SK-N-SH treated with all-trans-retinoic acid at 6 μM for 48 hours (cell line): Measurements from ENCODE around the gene DHX58.

ENCODE experiments used
- ATAC-seq: fragments of 200-7000 bp; cut with Tn5 transposase; 3 replicates; pipeline ENCODE4 v1.9.1; 2020; ENCODE audit warnings: mild to moderate bottlenecking, moderate library complexity
- ARNTL ChIP-seq: fragments of 450-650 bp; formaldehyde crosslinking; IDR thresholded peaks from 2 replicates; pipeline ENCODE4 v1.5.0; 2020; ENCODE audit warnings: low read depth, mild to moderate bottlenecking, moderate library complexity, borderline replicate concordance
- BACH2 ChIP-seq: fragments of 250-450 bp; sonication (Bioruptor Pico); IDR thresholded peaks from 2 replicates; pipeline ENCODE4 v1.9.0; 2021; ENCODE audit warnings: mild to moderate bottlenecking, borderline replicate concordance
- CSDC2 ChIP-seq: fragments of 250-450 bp; sonication (Bioruptor Pico); IDR thresholded peaks from 2 replicates; pipeline ENCODE4 v1.5.0; 2020; ENCODE audit warnings: mild to moderate bottlenecking, moderate library complexity
- ESRRG ChIP-seq: fragments of 250-450 bp; sonication (Bioruptor Pico); IDR thresholded peaks from 2 replicates; pipeline ENCODE4 v1.6.1; 2021; ENCODE audit warnings: mild to moderate bottlenecking
- GLIS3 ChIP-seq: fragments of 250-450 bp; sonication (Bioruptor Pico); IDR thresholded peaks from 2 replicates; pipeline ENCODE4 v1.5.0; 2020; ENCODE audit warnings: mild to moderate bottlenecking, moderate library complexity
- ISL1 ChIP-seq: fragments of 250-450 bp; sonication (Bioruptor Pico); IDR thresholded peaks from 2 replicates; pipeline ENCODE4 v2.1.2; 2022; ENCODE audit warnings: mild to moderate bottlenecking, moderate library complexity
- OSR1 ChIP-seq: fragments of 250-450 bp; sonication (Bioruptor Pico); IDR thresholded peaks from 2 replicates; pipeline ENCODE4 v1.8.0; 2022; ENCODE audit warnings: moderate library complexity, mild to moderate bottlenecking, inconsistent platforms
- PPARA ChIP-seq: fragments of 250-450 bp; sonication (Bioruptor Pico); IDR thresholded peaks from 2 replicates; pipeline ENCODE4 v1.5.0; 2020; ENCODE audit warnings: mild to moderate bottlenecking, borderline replicate concordance
- RARB ChIP-seq: fragments of 250-450 bp; sonication (Bioruptor Pico); IDR thresholded peaks from 2 replicates; pipeline ENCODE4 v1.8.0; 2021; ENCODE audit warnings: mild to moderate bottlenecking, moderate library complexity
- SNAI2 ChIP-seq: fragments of 250-450 bp; sonication (Bioruptor Pico); IDR thresholded peaks from 2 replicates; pipeline ENCODE4 v1.5.0; 2020; ENCODE audit warnings: mild to moderate bottlenecking, moderate library complexity
- TCF4 ChIP-seq: fragments of 250-450 bp; sonication (Bioruptor Pico); IDR thresholded peaks from 2 replicates; pipeline ENCODE4 v1.8.0; 2021; ENCODE audit warnings: mild to moderate bottlenecking, moderate library complexity, borderline replicate concordance
- TOX ChIP-seq: fragments of 250-450 bp; sonication (Bioruptor Pico); IDR thresholded peaks from 2 replicates; pipeline ENCODE4 v1.8.0; 2021; ENCODE audit warnings: mild to moderate bottlenecking, moderate library complexity, borderline replicate concordance
- ZC3H10 ChIP-seq: fragments of 250-450 bp; sonication (Bioruptor Pico); IDR thresholded peaks from 2 replicates; pipeline ENCODE4 v1.5.1; 2021; ENCODE audit warnings: mild to moderate bottlenecking, moderate library complexity
- ZFP3 ChIP-seq: fragments of 250-450 bp; sonication (Bioruptor Pico); IDR thresholded peaks from 2 replicates; pipeline ENCODE4 v1.5.0; 2020; ENCODE audit warnings: mild to moderate bottlenecking, moderate library complexity
- ZFP30 ChIP-seq: fragments of 450-650 bp; formaldehyde crosslinking; IDR thresholded peaks from 2 replicates; pipeline ENCODE4 v1.5.0; 2022; ENCODE audit warnings: mild to moderate bottlenecking, moderate library complexity
- ZNF565 ChIP-seq: fragments of 450-650 bp; formaldehyde crosslinking; conservative IDR thresholded peaks from 2 replicates; pipeline ENCODE4 v1.5.0; 2020; ENCODE audit warnings: low read depth, mild to moderate bottlenecking, moderate library complexity
- ZNF70 ChIP-seq: fragments of 450-650 bp; formaldehyde crosslinking; IDR thresholded peaks from 2 replicates; pipeline ENCODE4 v1.5.0; 2020; ENCODE audit warnings: mild to moderate bottlenecking, moderate library complexity
- ZNF8 ChIP-seq: fragments of 450-650 bp; formaldehyde crosslinking; IDR thresholded peaks from 2 replicates; pipeline ENCODE4 v1.5.0; 2020; ENCODE audit warnings: mild to moderate bottlenecking, moderate library complexity
- TF ChIP-seq, protein P1 (sequence below): fragments of 250-450 bp; sonication (Bioruptor Pico); IDR thresholded peaks from 2 replicates; pipeline ENCODE4 v1.8.0; 2021; ENCODE audit warnings: low read depth, mild to moderate bottlenecking, moderate library complexity, borderline replicate concordance
- TF ChIP-seq, protein P2 (sequence below): fragments of 250-450 bp; sonication (Bioruptor Pico); IDR thresholded peaks from 2 replicates; pipeline ENCODE4 v1.5.1; 2020; ENCODE audit warnings: low read depth, mild to moderate bottlenecking, moderate library complexity
- TF ChIP-seq, protein P3 (sequence below): fragments of 250-450 bp; sonication (Bioruptor Pico); IDR thresholded peaks from 2 replicates; pipeline ENCODE4 v1.5.0; 2020; ENCODE audit warnings: mild to moderate bottlenecking, moderate library complexity
- TF ChIP-seq, protein P4 (sequence below): fragments of 250-450 bp; sonication (Bioruptor Pico); IDR thresholded peaks from 2 replicates; pipeline ENCODE4 v1.5.1; 2021; ENCODE audit warnings: mild to moderate bottlenecking, moderate library complexity

The DHX58 gene

DNA sequence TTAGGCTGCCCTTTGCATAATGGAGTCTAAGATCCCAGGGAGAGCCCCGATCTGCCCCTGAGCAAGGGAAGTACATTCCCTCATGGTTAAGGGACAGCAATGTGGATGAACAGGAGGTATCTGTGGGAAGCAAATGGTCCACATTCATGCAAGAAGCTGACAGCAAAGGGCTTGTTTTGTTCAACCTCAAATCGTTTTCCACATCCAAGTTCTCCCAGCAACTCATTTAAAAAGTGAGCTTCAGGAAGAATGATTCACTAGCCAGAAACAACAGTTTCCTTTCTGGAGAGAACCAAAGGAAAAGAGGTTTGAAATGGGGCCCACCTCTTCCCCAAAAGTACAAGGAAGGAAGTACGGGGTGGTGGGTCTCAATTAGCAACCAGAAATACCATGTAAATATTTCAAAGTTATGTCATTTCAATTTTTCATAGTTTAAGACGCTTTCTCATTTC is 19.5 kb upstream of the DHX58 start (continued):
- TF ChIP-seq, protein P1, sequence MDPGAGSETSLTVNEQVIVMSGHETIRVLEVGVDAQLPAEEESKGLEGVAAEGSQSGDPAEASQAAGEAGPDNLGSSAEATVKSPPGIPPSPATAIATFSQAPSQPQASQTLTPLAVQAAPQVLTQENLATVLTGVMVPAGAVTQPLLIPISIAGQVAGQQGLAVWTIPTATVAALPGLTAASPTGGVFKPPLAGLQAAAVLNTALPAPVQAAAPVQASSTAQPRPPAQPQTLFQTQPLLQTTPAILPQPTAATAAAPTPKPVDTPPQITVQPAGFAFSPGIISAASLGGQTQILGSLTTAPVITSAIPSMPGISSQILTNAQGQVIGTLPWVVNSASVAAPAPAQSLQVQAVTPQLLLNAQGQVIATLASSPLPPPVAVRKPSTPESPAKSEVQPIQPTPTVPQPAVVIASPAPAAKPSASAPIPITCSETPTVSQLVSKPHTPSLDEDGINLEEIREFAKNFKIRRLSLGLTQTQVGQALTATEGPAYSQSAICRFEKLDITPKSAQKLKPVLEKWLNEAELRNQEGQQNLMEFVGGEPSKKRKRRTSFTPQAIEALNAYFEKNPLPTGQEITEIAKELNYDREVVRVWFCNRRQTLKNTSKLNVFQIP (CRISPR knock-in tag) = no peak
- TF ChIP-seq RARB (CRISPR knock-in tag) (no peak), CSDC2 (CRISPR knock-in tag) (no peak), ARNTL (CRISPR knock-in tag) (no peak), OSR1 (no peak)

DNA sequence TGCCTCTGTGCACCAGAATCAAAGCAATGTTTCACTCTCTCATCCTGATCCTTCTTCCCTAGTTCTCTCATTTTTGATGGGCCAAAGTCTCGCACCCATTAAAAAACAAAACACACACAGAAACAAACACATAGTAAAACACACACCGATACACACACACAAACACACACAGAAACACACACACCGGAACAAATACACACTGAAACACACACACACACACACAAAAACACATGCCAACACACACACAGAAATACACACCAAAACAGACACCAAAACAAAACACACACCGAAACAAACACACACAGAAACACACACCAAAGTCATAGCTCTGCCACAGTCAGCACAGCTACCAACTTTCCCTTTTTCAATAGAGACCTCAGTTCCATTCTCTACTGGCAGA is 18.7 kb upstream of the DHX58 start:
- no peak for TF ChIP-seq RARB (CRISPR knock-in tag)
- TF ChIP-seq, protein P2, sequence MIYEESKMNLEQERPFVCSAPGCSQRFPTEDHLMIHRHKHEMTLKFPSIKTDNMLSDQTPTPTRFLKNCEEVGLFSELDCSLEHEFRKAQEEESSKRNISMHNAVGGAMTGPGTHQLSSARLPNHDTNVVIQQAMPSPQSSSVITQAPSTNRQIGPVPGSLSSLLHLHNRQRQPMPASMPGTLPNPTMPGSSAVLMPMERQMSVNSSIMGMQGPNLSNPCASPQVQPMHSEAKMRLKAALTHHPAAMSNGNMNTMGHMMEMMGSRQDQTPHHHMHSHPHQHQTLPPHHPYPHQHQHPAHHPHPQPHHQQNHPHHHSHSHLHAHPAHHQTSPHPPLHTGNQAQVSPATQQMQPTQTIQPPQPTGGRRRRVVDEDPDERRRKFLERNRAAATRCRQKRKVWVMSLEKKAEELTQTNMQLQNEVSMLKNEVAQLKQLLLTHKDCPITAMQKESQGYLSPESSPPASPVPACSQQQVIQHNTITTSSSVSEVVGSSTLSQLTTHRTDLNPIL = no peak
- no peak for TF ChIP-seq ISL1 (CRISPR knock-in tag)
- TF ChIP-seq, protein P3, sequence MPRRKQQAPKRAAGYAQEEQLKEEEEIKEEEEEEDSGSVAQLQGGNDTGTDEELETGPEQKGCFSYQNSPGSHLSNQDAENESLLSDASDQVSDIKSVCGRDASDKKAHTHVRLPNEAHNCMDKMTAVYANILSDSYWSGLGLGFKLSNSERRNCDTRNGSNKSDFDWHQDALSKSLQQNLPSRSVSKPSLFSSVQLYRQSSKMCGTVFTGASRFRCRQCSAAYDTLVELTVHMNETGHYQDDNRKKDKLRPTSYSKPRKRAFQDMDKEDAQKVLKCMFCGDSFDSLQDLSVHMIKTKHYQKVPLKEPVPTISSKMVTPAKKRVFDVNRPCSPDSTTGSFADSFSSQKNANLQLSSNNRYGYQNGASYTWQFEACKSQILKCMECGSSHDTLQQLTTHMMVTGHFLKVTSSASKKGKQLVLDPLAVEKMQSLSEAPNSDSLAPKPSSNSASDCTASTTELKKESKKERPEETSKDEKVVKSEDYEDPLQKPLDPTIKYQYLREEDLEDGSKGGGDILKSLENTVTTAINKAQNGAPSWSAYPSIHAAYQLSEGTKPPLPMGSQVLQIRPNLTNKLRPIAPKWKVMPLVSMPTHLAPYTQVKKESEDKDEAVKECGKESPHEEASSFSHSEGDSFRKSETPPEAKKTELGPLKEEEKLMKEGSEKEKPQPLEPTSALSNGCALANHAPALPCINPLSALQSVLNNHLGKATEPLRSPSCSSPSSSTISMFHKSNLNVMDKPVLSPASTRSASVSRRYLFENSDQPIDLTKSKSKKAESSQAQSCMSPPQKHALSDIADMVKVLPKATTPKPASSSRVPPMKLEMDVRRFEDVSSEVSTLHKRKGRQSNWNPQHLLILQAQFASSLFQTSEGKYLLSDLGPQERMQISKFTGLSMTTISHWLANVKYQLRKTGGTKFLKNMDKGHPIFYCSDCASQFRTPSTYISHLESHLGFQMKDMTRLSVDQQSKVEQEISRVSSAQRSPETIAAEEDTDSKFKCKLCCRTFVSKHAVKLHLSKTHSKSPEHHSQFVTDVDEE (CRISPR knock-in tag) = no peak
- no peak for TF ChIP-seq ZFP30
- TF ChIP-seq PPARA (CRISPR knock-in tag) = no peak
- TF ChIP-seq, protein P1 (CRISPR knock-in tag) = no peak
- TF ChIP-seq ARNTL (CRISPR knock-in tag) = no peak
- no peak for TF ChIP-seq SNAI2
- TF ChIP-seq ZC3H10 (CRISPR knock-in tag) = no peak
- no peak for TF ChIP-seq ZNF70 (CRISPR knock-in tag)
- no peak for TF ChIP-seq ESRRG
- no peak for TF ChIP-seq ZFP3 (CRISPR knock-in tag)
- TF ChIP-seq, protein P4, sequence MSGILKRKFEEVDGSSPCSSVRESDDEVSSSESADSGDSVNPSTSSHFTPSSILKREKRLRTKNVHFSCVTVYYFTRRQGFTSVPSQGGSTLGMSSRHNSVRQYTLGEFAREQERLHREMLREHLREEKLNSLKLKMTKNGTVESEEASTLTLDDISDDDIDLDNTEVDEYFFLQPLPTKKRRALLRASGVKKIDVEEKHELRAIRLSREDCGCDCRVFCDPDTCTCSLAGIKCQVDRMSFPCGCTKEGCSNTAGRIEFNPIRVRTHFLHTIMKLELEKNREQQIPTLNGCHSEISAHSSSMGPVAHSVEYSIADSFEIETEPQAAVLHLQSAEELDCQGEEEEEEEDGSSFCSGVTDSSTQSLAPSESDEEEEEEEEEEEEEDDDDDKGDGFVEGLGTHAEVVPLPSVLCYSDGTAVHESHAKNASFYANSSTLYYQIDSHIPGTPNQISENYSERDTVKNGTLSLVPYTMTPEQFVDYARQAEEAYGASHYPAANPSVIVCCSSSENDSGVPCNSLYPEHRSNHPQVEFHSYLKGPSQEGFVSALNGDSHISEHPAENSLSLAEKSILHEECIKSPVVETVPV (CRISPR knock-in tag) = no peak
- TF ChIP-seq BACH2 (CRISPR knock-in tag) = no peak
- no peak for TF ChIP-seq TOX (CRISPR knock-in tag)
- TF ChIP-seq CSDC2 (CRISPR knock-in tag) = no peak
- TF ChIP-seq GLIS3 (CRISPR knock-in tag) = no peak
- TF ChIP-seq ZNF8 (CRISPR knock-in tag) = no peak
- TF ChIP-seq ZNF565 (CRISPR knock-in tag) = no peak
- no peak for ATAC-seq

DNA sequence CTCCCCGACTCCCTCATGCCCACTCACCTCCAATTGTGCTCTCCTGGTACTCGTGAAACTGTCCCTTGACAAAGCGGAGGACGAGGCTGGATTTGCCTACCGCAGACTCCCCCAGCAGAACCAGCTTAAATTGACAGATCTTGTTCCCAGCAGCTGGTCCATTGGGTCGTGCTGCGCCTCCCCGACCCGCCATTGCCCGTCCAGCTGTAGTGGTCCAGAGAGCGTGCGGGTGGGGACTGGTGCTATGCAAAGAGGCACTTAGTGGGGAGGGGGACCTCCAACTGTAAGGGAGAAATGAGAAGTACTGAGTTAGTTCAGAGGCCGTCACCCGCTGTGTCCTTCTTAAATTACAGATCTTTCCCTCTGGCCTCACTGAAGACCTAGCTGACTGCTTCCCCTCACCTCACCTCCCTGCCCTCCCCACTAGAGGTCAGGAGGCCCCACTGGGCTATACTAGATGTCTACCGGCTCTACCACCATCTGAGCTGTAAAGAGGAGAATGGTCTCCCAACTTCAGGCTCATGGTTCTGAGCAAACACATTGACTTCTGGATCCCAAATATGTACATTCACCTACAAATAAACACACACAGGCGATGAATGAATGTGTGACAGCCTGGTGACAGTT is 17.9 kb upstream of the DHX58 start:
- no peak for ATAC-seq
- TF ChIP-seq OSR1 (no peak), ESRRG (no peak), GLIS3 (CRISPR knock-in tag) (no peak), ZC3H10 (CRISPR knock-in tag) (no peak), CSDC2 (CRISPR knock-in tag) (no peak), SNAI2 (no peak), RARB (CRISPR knock-in tag) (no peak), TCF4 (CRISPR knock-in tag) (no peak), ZNF8 (CRISPR knock-in tag) (no peak)
- TF ChIP-seq, protein P1 (CRISPR knock-in tag) = no peak
- TF ChIP-seq, protein P3 (CRISPR knock-in tag) = no peak
